HG03159 (cell line): ENCODE results near the gene CES3.

Experiments
- ATAC-seq: cut with Tn5 transposase; IDR thresholded peaks from one replicate; pipeline ENCODE4 v1.9.1; 2021; ENCODE audit warnings: mild to moderate bottlenecking, moderate library complexity; ENCODE audit not compliant: unreplicated experiment

The CES3 gene, protein sequence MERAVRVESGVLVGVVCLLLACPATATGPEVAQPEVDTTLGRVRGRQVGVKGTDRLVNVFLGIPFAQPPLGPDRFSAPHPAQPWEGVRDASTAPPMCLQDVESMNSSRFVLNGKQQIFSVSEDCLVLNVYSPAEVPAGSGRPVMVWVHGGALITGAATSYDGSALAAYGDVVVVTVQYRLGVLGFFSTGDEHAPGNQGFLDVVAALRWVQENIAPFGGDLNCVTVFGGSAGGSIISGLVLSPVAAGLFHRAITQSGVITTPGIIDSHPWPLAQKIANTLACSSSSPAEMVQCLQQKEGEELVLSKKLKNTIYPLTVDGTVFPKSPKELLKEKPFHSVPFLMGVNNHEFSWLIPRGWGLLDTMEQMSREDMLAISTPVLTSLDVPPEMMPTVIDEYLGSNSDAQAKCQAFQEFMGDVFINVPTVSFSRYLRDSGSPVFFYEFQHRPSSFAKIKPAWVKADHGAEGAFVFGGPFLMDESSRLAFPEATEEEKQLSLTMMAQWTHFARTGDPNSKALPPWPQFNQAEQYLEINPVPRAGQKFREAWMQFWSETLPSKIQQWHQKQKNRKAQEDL

DNA sequence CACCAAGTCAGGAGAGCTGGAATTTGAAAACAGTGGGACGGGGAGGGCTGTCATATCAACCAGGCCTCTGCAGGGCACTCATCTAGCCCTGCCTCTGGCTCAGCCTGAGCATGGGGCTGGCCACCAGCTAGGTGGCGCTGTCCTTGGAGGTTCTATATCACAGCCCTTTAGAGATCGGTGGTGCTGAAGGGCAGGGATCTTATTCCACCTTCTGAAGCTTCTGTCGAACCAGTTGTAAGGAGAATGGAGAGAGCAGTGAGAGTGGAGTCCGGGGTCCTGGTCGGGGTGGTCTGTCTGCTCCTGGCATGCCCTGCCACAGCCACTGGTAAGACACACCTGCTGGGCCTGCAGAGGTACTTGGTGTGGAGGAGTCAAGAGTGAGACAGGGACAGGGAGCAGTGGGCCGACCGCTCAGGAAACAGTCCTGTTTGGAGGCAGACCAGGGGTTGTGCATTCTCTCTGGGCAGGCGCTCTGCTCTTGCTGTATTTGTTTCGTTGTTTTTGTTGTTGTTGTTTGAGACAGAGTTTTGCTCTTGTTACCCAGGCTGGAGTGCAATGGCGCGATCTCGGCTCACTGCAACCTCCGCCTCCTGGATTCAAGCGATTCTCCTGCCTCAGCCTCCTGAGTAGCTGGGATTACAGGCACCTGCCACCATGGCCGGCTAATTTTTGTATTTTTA is at the start of gene CES3:
CES3 (plus strand) TSS at position 202 of the 680 bp plus-strand sequence; CDS start at position 244, 42 bp downstream.
- no peak for ATAC-seq

DNA sequence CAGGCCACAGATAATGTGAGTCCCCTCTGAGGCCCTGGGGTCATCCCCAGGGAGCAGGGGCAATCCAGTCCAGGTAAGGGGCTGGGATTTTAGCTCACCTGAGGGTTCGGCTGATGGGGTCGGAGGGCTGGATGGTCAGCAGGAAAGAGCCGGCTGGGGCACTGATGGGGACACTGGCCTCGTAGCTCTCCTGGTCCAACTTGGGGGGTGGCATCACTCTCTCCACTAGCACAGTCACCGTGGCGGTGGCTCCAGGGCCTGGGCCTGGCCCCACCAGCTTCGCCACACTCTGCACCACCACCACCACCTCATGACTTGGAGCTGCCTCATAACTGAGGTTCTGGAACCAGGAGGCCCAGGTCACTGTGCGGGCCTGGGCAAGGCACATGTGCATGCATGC is 49.3 kb upstream of the CES3 start:
- ATAC-seq, result no peak

DNA sequence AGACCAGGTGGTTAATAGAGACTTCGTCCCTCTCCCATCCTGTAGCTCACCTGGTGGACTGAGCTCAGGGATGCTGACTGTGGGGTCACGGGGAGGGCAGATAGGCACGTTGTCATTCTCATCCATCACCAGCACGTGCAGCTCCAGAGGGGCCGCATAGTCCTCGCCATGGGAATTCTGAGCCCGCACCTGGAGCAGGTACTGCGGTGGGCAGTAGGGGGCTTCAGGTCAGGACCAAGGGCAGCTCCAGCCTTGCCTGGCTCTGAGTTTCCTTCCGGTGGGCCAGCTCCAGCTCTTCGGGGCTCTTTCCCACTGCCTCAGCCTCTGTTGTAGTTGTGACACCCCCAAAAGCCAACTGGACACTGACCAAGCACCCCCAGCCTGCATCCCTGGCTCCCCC is 48.0 kb upstream of the CES3 start:
- ATAC-seq, result no peak

DNA sequence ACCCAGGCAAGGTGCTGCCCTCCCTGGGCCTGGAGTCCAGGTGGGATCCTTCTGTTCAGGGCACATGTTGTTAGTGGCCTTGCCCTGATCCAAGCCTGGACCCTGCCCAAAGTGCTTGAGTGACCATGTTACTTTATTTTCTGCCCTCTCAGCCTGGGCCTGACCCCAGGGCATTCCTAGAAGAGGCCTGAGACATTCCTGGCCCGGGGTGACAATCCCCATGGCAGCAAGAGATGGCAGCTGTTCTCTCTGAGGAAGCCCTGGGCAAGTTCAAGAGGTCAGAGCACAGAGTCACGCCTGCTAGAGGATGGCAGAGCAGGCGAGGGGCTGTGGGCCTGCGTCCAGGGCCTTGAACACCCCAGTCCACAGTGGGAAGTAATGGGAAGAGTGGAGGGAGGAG is 47.4 kb upstream of the CES3 start:
- no peak for ATAC-seq

DNA sequence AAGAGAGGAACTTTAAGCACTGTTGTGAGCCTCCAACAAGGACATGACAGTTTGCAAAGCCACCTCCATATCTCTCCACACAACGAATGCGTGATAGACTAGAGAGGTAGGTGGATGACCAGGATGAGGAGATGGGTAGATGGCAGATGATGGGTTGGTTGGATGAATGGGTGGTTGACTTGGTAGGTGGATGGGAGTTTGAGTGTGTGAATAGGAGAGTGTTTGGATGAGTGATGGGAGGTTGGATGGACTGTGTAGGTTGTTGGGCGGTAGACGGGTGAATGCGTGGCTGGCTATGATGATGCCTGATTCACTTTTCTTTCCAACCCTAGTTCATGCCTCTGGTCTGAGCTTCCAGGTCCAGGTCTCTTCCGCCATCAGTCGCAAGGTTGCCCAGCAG is 46.5 kb upstream of the CES3 start:
- no peak for ATAC-seq

DNA sequence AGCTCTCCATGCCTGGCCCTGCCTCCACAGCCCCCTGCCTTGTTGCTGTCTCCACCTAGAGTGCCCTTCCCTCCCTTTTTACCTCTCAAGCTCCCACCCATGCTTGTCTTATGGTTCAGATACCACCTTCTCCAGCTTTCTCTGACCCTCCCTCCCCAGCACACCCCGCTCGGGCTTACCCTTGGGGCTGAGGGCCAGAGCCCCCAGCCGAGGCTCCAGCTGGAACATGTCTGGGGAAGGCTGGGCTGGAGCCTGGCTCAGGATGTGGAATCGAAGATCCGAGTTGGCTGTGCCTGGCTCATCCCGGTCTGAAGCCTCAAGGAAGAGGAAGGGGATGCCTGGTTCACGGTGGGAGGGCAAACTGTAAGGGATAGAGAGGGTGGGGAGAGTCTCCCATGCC is 46.0 kb upstream of the CES3 start:
- ATAC-seq, result no peak

DNA sequence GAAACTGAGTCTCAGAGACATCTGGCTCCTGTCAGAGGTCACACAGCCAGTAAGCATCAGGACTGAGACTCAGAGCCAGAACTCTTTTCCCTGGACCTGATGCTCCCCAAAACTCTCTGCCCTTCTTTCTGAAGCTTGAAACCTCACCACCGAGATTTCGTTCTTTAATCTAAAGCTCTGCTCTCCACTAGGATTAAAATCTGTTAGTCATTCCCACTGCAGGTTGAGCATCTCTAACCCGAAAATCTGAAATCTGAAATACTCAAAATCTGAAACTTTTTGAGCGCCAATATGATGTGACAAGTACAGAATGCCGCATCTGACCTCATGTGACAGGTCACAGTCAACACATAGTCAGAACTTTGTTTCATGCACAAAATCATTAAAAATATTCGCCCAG is 44.5 kb upstream of the CES3 start:
- no peak for ATAC-seq

DNA sequence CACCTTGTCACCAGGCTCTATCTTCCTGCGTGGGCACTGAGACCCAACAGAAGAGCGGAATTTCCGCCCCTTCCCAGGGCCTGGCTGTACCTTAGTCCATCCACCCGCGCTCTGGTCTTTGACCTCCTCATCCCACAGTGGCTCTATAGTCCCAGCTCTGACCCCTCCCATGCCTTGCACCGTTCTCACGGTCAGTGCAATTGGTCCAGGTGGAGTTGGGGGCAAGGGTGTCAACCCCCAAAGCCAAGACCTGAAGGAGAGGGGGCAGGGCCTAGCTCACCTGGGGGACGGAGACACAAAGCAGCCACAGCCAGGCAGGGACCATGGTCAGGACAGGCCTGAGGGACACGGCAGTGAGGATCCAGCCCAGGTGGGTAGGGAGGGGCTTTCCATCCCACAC is 43.3 kb upstream of the CES3 start:
- ATAC-seq, result no peak

DNA sequence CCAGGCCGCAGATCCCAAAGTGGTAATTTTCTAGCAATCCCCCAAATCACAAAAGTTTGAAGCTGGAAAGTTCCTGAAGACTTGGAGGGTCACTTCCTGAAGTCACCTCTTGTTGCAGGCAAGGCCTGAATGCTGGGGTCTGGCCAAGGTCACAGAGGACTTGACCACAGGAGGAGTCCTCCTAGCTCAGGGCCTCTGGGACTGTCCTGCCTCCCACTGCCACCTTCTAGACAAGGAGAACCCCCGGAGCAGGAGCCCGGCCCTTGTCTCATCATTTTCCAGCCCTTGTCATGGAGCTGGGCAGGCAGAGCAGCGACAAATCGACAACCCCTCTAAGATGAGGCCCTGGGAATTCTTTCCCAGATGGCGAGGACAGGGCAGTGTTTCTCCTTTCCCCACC is 42.7 kb upstream of the CES3 start:
- ATAC-seq, result no peak

DNA sequence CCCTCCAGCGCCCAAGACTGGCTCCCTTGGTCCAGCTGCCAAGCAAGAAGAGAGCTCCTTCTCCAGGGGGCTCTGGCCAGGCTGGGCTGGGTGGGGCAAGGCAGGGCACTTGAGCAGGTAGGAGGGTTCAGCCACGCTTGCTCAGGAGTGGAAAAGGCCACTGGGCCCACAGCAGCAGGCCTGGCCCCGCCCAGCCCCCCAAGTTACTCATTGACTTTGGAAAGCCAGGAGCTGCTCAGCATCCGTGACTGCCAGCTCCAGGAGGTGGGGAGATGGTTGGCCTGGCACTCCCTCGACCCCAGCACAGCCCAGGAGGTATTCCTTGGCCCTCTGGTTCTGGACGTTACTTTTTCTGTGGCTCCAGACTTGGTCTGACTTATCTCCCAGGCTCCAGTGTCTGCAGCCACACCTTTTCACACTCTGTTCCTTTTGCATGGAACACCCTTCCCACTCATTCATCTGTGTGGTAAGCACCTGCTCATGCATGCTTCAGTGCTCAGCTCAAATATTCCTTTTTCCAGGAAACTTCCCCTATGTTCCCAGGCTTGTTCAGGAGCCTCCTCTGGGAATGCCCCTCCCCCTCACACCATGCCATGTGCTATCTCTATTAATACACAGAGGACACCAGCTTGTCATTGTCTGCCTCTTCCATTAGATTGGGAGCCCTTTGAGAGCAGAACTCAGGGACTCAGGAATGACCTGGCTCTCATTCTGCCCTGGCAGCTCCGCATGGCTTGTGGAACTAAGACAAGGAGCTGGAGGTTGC is 42.1 kb upstream of the CES3 start, which contains the start of gene CDH16:
CDH16 (minus strand) TSS at position 83 of the 766 bp plus-strand sequence. CDS start 820 bp downstream, outside the sequence.
- no peak for ATAC-seq

DNA sequence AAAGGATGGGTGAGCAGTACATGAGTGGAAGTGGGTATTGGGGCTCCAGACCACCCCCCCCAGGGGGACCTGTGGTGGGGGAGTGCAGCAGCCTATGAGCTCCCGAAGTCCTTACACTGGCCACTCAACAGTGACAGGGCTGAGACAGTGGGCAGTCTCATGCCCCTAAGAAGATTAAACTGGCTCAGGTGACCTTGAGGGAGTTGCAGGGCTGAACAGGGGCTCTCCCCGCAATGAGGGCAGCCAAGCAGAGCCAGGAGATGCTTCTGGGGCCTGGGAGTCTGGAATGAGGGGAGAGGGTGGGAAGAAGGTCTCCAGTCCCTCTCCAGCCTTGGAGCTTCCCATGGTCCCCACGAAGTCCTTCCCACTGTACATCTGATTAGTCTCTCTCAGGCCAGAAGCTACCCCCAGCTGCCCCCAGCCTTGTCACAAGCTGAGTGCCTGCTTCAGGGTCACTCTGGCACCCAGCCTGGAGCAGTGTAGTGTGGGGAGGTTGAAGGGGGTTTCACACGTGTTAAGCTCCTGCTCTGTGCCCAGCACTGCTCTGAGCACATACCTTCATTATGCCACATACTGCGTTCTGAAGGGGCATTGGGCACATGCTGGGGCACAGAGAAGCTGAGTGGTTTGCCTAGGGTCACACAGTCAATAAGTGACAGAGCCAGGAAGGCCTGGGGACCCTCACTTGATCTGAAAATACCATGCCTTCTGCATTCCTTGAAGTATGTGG is 41.3 kb upstream of the CES3 start:
- ATAC-seq, result no peak

DNA sequence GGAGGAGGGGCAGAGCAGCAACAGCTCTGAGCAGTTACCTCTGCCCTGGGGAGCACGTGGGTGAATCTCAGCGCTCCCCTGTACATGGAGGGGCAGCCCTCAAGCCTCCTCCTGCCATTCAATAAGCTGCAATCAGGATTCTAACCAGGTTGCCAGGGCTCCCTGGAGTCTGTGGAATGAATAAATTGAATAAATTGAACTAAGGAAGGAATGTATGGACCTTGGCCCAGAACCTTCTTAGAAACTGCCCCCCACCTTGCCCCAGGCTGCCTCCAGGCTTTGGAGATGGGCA is 40.8 kb upstream of the CES3 start:
- no peak for ATAC-seq

DNA sequence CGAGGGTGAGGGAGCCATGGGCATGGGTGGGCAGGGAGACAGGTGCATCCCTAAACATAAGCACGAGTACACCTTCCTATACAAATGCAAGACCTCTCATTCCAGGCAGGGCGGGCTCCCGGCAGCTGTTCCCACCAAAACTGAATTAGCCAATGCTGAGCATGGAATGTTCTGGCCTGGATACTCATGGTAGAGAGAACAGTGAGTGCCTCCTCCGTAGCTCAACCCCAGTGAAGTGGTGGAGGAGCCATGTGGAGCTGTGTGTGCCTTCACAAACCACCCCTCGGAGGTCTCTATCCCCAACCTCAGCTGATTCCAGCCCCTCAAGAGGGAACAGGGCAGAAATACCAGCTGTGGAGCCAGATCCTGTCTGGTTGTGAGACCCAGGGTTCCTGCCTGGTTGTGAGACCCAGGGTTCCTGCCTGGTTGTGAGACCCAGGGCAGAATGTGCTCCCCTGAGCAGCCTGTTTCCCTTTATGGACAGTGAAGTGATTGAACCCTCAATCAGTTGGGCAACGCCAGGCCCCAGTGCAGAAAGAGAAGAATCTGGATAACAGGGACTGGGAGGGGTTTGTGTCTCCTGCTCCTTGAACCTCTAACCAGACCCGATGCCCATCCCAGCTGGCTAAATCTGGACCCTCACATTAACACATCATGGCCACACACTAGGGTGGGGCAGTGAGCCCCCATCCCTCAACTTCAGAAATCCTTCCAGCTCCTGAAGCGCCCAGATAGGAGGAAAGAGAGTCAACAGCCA is 40.0 kb upstream of the CES3 start:
- no peak for ATAC-seq

DNA sequence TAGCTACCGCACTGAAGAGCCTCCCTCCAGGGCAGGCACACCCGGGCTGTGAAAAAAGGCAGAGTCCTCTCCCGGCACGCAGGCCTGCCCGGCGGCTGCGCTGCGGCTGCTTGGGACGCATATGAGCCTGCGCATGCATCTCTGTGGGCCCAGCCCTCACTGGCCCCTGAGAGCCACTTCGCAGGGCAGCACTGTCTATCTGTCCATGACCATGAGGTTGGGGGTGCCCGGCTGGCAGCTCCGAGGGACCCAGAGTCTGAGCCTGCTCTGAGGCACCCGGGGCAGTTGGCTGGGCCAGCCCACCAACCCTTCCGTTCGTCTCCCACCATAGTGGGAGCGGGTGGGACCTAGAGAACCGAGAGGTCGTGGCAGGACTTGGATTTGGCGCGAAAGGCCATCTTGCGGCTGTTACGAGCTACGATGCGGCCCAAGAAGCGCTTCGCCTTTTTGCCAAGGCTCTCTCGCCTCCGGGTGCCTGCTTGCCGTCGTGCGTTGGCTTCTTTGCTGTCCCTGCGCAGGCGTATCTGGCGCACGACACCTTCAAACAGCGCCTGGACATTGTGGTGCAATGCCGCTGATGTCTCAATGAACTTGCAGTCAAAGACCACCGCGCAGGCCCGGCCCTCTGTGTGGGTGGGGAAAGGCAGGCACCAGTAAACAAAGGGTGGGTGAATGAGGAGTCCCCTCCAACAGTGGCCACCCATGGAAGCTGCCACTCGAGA is 39.2 kb upstream of the CES3 start:
- no peak for ATAC-seq

DNA sequence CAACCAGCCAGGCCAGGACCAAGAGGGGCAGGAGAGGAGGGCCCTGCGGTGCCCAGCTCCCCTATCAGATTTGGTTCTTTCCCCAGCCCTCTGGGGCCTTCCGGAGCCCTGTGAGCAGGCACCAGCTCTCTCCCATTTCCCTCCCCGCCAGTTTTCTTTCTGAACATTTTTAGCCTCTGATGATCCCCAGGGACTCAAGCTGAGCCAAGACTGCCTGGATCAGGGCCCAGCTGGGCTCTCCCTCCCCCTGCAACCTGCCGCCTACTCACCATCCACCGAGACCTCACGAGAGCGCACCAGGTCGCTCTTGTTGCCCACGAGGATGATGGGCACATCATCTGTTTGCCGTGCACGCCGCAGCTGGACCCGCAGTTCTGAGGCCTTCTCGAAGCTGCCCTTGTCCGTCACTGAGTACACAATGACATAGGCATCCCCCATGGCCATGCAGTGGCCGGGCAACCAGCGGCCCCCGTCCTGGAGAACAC is 37.8 kb upstream of the CES3 start:
- ATAC-seq, result no peak

DNA sequence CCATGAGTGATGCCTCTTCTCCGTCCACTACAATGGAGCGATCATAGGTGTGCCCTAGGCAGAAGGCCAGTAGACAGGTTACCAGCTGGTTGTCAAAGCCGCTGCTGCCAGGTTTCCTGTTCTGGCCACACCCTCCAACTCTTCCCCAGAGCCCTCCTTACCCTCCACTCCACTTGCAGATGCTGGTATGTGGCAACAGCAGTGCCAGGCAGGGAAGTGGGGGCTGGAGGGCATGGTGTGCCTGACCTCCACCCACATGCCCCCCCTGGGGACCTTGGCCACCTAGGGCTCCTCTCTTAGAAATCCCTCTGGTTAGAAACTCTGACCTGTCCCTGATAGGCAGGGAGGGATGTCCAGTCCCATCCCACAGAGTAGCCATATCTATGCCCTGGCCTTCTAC is 37.2 kb upstream of the CES3 start:
- no peak for ATAC-seq

DNA sequence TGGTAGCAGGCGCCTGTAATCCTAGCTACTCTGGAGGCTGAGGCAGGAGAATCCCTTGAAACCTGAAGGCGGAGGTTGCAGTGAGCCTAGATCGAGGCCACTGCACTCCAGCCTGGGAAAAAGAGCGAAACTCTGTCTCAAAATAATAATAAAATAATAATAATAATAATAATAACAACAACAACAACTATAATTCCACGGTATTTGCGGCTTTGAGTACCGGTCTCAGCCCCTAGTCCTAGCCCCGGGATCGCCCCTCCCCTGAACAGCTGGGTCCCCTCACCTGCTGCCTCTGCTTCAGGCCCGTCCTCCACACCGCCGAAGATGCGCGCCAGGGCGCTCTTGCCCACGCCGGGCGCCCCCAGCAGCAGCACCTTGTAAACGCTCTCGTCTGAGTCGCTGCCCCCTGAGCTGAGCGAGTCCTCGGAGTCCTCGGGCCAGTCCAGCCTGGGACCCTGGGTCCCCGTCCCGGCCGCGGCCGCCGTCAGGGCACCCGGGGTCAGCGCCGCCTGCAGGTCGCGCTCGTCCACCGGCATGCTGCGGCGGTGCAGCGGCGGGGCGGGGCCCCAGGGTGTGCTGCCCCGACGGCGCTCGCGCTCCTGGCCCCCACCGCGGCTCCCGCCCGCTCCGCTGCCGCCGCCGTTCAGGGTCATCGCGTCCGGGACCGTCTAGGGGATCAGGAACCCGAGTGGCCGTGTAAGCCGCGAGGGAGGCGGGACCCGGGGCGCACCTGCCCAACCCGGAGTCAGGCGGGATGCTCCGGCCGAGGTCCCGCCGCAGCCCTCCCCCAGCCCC is 36.3 kb upstream of the CES3 start:
- ATAC-seq, result no peak

DNA sequence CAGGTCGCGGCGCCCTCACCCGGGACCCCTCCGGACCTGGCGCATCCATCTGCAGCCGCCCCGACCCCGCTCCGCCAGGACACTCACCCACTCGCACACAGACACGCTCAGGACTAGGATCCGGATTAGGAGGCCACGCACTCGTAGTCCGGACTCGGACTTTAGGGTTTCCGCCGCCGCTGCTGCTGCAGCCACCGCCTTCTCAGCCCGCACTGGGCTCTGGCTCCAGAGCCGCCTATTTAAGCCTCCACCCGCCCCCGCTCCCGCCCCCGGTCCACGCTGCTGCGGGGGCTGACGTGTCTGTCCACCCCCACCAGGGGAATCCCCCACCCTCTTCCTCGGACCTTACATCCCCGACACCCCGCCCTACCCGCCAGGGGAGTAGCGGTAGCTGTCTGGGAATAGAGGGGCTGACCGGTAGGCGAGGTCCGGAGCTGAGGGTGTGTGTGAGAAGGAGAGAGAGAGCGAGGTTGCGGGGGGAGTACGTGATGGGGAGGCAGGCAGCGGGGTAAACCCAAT is 35.7 kb upstream of the CES3 start, which contains the start of gene RRAD:
RRAD (minus strand) TSS at position 214 of the 519 bp plus-strand sequence. CDS start 356 bp downstream, outside the sequence.
- ATAC-seq, result no peak
